Stimulated activated CD8-positive, alpha-beta memory T cell treated with anti-CD3 and anti-CD28 coated beads, Interleukin-2, amount 100 ng/mL, for 48 hours (primary cell): ENCODE data around the gene CPEB4.

Source experiments
- DNase-seq, 2 donors: peaks; one replicate each; pipeline ENCODE4 v3.0.0-alpha.2; 2020; ENCODE audit warnings: low read depth in 2 of 2

The CPEB4 gene

DNA sequence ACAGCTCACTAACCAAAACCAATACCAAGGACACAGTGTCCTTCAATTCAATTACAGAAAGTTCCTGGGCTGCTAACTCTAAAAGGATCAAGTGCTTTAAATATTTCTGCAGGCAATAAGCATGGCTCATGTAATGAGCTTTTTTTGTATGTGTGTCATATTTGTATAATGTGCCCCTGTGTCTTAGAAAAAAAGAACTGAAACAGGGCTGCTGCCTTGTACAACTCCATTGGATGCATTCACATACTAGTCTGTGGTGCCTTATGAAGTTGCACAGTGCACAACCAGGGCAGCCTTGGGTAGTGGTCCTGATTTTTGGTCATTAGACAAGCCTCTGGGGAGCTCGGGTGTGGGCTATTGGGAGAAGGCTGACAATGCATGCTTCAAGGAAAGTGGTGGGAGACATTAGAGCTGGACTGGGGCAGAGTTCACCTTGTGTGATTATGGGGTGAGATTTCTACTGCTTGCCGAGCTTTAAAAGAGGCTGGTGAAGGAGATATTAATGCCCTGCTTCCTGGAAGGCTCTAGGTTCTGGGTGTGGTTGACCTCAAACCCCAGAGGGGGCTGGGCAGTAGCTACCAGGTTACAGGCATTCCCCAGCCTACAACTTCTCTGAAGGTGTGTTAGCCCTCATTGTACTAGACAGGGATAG lies 3.6 kb upstream of the CPEB4 start:
- DNase-seq: no peak

DNA sequence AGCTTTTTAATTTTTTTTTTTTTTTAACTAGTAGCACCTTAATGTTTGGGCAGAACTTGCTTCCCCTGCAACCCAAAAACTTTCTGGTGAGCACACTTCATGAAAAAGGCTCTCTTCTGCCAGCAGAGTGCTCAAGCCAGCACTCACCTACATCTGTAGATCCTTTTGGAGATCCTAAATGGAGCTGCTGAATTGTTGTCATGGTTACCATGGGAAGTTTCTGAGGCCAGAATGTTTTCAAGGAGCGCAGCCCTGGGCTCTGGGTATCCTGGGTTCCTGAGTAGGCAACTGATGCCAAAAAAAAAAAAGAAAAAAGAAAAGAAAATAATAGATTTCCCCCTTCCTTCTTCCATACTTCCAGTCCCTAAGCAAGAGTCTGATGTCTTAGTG lies 3.1 kb upstream of the CPEB4 start:
- no peak for DNase-seq

DNA sequence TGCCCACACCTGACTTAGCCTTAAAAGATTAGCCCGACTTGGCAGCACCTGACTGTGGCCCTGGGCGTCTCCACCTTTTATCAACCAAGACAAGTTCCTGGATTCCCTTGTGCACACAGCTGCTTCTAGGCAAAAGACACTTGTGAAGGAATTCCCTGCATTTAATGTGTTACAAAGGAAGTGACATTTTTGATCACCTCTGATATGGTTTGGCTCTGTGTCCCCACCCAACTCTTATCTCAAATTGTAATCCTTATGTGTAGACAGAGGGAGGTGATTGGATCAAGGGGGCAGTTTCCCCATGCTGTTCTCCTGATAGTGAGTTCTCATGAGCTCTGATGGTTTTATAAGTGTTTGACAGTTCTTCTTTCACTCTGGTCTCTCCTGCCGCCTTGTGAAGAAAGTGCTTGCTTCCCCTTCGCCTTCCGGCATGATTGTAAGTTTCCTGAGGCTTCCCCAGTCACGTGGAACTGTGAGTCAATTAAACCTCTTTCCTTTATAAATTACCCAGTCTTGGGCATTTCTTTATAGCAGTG lies 2.6 kb upstream of the CPEB4 start:
- no peak for DNase-seq

DNA sequence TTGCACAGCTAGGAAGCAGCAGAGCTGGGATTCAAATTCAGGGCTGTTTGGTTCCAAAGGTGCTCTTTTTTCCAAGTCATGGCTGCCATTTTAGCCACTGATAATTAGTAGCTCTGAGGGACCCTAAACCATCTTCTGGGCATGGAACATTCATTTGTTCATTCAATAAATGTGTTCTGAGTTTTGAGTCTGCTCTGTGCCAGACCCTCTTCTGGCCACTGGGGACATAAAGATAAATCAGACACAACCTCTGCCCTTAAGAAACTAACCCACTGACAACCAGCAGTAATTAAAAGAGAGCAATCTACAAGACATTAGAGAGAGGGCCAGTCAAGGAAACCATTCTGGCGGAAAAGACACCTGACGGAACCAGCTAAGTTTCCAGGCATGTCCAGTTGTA lies 2.0 kb upstream of the CPEB4 start:
- DNase-seq: no peak

DNA sequence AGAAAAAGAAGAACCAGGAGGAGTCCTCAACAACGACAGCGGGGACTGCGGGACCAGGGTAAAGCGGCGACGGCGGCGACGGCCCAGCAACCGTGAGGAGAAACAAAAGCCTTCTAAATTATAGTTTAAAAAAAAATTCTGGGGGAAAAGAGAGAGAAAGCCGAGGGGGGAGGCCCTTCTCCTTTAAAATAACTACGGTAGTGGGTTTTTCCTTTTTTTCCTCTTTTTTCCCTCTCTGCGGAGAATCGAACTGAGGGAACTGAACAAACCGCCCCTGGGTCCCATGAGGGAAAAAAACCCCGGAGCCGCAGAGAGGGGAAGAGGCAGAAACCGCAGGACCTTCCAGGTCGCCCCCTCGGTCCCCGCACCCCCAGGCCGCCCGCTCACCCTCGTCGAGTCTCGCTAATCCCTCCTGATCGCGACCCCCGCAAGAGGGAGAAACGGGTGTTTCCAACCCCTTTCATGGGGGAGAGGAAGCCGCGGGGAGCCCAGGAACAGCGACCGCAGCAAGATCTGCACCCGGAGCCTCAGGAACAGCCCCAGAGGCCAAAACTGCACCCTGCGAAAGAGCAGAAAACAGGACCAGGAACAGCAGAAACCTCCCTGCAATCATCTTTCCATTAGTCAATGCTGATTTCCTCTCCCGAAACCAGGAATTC lies 453 bp downstream of the CPEB4 start:
- DNase-seq: no peak

DNA sequence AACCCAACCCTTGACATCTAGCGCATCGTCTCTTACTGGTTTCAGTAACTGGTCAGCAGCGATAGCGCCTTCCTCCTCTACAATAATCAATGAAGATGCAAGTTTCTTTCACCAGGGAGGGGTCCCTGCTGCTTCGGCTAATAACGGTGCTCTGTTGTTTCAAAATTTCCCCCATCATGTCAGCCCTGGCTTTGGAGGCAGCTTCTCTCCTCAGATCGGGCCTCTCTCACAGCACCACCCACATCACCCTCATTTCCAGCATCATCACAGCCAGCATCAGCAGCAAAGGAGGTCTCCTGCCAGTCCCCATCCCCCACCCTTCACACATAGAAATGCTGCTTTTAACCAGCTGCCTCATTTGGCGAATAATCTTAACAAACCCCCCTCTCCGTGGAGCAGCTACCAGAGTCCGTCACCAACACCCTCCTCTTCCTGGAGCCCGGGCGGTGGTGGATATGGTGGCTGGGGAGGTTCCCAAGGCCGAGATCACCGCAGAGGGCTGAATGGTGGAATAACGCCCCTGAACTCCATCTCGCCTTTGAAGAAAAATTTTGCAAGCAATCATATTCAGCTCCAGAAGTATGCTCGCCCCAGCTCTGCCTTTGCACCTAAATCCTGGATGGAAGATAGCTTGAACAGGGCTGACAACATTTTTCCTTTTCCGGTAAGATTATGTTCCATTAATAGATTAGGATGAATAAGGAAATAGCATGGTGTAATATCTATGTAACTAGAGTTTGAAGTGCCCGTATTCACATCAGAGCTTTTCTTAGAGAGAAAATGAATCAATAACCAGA lies 2.2 kb downstream of the CPEB4 start:
- DNase-seq: no peak

DNA sequence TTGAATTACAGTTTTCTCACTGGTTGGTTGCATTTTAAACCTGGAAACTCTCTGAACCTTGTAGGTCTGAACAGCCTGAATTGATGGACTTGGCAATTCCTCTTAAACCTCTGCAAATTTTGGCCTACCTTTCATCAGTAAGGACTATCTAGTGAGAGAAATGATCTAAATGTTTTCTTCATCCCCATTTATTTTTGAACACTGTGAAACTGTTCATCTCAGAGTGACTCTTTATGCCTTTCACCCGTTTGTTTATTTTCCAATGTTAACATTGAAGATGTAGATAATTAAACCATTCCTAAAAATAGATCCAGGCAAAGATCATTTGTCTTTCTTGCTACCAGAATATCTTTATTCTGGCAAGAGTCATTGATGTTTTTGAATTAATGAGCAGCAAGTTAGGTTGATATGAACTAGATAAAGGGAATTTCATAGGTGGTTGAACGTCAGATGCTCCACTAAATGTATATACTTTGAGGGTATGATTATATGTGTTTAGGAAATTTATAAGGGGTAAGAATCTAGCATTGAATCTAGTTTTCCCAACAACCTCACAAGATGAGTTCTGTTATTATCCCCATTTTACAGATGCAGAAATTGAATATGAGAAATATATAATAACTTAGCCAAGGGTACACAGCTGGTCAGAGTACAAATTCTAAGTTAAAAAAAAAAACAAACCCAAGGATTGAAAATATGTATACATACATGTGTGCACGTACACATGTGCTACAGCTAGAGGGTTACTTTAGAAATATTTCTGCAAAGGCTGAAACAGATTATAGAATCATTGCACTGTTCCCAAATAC lies 3.4 kb downstream of the CPEB4 start:
- no peak for DNase-seq

DNA sequence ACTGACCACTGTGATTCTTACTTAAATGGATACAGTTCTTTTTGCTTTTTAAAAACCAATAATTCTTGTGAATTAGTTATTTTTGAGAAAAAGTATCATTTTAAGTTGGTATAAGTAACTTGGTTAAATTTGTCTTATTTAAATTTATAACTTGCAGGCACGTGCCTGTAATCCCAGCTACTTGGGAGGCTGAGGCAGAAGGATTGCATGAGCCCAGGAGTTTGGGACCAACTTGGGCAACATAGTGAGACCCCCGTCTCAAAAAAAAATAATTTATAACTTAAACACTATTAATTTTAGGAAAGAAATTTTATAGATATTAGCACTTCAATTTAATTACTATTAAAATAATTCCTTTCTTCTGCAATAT lies 5.0 kb downstream of the CPEB4 start:
- no peak for DNase-seq

DNA sequence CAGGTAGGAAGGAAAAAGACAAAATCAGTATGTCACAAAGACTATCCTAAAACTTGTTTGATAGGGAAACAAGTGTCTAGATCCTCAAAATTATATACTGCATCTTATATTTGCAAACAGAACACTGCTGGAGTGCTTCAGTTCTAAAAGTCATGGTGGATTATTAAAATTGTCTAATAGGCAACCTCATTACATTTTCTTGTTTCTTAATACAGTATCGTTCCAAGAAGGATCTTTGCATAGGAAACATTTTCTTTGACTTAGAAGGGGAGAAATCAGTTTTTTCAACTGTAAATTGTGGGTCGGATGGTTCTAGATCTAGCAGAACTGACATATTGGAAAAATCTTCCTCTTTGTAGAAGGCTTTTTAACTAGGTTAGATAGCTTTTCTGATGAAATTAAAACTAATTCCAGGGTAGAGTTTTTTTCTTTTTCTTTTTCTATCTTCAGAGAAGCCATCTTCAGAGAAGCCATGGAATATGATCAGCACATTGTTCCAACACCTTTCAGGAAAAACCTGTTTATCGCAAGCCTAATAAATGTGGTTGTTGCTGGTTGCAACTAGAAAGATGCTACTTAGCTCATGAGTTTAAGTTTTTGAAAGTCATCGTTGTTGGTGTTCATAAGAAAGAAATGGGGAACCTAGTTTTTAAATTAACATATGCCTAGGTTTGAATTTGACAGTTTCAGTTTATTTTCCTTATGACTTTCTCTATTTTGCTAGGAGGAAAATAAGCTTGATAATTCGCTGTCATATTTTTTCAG lies 7.4 kb downstream of the CPEB4 start:
- no peak for DNase-seq

DNA sequence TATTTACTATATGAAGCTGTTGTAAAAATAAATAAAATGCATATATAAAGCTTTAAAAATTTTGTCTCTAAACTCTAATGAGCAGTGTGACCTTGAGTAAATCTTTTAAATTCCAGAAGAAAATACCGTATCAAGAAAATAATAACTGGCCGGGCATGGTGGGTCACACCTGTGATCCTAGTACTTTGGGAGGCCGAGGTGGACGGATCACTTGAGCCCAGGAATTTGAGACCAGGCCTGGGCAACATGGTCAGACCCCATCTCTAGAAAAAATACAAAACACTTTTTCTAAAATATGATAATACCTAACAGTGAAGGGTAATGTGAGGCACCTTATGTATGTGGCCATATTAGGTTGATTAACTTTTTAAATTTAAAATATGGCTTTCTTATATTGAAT lies 8.5 kb downstream of the CPEB4 start:
- DNase-seq: no peak

DNA sequence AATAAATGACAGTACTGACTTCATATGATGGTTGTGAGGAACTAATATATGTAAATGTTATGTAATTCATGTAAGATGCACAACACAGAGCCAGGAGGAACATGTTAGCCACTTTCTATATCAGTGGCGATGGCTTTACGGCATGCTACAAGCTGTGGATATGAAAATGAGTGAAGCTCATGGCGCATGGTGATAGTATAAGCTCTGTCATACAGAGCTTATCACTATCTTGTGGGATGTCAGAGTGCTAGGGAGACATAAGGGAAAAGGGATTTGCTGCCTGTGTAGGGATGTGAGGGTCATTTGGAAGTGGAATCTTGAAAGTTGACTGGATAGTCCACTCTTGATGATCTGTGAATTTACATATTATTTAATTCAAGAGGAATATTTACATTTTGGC lies 13.6 kb downstream of the CPEB4 start:
- DNase-seq: no peak

DNA sequence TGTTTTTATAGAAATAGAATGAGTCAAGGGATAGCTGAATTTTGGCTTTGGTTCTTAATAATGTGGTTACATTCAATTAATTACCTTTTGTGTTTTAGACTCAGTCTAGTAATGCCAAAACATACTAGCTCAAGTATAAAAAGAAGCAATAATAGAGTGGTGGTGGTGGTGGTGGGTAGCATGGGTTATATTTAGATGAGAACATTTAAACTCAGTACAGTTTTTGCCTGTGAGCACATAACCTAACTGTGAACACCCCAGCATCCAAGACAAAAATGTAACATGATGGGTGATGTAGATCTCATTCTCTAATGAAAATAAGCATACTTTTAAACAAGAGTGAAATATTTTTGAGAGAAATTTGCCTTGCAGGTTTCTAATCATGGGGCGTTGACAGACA lies 14.2 kb downstream of the CPEB4 start:
- no peak for DNase-seq

DNA sequence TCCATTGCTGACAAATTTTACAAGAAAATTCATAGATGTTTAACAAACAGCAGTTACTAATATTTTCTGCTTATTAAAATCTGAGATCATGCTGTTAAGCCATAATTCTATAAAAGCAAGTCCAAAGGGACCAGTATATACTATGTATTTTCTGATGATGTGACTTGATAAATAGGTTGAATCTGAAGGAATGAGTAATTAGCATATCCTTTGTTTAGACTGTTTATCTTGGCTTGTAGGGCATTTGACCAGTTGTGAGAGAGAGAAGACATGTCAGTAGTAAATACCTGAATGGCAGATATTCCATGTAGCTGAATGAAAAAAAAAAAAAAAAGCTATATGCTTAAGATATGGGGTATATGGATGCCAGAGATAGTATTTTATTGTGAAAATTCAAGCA lies 14.6 kb downstream of the CPEB4 start:
- no peak for DNase-seq

DNA sequence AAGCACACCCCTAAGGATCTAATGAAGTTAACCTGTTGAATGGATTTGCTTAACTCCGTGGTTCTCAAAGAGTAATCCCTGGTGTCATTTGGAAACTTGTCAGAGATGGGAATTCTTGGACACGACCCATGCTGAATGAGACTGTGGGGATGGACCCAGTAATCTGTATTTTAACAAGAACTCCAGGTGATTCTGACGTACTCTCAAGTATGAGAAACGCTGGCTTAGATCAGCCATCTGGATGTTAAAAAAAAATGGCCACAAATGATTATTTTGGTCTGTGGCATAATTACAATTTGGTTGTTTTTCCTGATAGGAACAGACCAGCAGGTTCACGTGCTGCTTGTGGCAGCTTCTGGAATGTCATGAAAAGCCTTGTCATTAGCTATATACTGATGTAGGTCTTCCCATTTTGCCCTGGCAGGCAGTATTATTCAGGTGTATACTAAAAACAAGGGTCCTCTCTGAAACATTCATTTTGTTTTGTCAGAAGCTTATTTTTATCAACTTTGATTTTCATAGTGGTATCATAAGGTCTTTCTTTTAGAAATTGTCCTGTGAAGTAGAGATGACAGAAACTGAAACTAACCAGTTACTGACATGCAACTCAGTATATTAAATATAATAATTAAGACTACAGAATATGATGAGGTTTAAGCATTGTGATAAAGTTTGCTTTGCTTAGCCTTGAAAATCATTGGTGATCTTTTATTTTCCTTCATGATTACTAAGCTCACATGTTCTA lies 15.4 kb downstream of the CPEB4 start:
- no peak for DNase-seq

DNA sequence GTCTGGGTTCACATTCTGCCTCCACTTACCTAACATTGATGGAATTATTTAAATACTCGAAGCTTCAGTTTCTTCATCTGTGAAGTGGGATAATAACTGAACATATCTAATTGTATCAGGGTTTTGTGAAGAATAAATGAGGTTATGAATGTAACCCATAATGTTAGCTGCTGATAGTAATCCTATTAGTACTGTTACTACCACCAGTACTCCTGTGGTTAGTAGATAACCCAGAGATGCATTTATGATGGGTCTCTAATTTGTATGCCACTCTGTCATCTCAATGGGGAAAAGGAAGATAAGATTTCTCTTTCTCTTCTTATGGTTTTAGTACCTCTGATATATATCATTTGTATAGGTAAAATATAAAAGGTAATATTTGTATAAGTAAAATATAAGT lies 16.0 kb downstream of the CPEB4 start:
- DNase-seq: no peak

DNA sequence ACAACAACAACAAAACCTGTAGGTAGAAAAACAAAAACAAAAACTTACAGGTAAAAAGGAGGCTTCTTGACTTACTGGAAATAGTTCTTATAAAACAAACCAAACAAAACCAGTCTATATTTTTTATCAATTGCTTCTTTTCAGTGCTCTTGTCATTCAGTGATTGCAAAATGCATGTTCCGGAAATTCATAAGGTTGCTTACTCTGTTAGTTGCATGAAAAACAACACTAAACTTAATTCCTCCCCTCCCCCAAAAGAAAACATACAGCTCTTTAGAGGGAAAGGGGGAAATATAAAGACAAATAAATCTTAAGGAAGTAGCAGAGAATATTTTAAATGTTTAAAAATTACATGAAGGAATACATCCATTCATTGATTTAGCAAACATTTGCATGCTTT lies 19.1 kb downstream of the CPEB4 start:
- no peak for DNase-seq

DNA sequence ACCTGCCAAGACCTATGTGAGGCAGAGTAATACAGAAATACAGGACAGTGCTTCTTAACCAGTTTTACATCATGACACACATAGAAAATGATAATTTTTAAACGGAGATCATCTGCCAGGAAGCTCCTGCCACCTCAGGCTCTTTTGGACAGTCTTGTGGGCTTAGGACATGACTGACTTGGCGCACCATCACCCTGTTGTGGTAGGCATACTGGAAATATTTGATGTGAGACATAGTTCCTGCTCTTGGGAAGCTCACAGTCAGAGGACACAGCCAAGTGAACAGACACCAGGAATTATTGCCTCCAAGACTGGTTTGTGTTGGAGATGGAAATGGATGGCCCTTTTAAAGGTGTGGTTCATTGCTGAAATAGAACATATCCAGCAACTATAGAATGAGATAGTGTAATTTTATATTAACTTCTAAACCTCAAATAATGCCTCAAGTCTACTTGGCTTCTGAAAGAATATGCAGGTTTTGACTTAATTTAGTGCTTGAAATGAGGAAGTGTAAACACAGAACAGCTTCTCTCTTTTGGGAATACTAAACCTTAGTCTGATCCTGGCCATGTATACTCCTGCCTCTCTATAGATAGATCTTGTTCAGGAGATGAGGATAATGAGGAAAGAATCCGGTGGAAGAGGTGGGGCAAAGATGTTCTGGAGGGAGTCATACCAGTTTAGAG lies 19.7 kb downstream of the CPEB4 start:
- no peak for DNase-seq

DNA sequence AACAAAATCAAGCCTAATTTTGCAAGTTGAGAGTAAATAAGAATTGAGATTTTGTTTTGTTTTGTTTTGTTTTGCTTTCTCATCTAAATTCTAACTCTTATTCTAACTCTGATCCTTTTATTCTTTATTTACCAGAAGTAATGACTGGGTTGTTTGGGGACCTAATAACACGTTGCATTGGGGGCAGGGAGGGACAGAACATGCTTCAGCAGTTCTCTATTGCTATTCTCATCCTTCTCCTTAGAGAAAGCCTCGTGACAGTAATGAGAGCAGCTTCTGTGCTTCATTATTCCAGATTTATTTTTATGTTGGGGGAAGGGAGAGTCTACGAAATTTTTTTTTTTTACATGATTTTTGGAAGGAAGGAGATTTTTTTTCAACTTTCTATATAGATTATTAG lies 21.1 kb downstream of the CPEB4 start:
- DNase-seq: no peak

DNA sequence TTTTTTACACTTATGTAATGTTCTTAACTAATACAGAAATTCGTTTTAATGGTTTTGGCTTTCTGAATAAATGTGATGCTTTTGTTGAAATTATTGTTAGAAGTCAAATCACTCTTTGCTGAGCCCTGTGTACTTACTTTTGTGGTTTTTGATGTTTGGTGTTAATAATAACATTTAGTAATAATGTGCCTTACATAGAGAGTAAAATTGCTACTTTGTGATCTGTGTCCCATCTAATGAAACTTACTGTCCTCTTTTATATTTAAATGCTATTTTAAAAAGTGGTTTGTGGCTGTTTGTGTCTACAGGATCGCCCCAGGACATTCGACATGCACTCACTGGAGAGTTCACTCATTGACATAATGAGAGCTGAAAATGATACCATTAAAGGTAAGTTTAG lies 22.1 kb downstream of the CPEB4 start:
- no peak for DNase-seq

DNA sequence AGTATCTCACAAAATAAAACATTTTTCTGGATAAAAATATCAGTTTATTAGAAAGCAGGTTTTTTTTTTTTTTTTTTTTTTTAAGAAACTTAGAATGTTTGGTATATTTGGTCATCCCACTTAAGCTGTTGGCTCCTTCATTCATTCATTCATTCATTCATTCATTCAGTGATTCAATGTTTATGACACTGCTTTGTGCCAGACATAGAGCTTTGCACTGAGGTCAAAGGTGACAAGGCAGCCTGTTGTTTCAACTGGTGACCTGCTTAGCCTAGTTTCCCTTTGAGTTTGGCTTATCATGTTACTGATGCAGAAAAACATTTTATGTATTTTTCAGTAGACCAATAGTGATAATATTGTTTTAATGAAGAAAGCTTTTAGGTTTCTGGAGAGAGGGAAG lies 23.5 kb downstream of the CPEB4 start:
- no peak for DNase-seq
